Measurements from ENCODE around the gene FCHSD2.

Gene FCHSD2

DNA sequence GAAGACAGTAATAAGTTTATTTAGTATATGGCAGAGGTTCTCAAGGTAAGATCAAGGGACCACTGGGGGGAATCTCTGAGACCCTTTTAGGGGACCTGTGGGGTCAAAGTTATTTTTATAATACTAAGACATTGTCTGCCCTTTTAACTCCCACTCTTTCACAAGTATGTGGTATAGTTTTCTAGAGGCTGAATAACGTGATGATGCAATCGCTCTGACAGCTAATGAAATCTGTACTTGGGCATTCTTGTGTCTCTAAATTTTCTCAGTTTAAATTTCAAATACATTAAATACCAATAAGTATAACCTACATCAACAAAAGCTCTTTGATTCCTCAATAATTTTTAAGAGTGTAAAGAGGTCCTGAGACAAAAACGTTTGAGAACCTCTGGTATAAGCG lies 180.0 kb downstream of the FCHSD2 start:
- no peak for DNase-seq

GRCh38 chr11:72959998-72960731 lies 182.0 kb downstream of the FCHSD2 start:
- DNase-seq: no peak

GRCh38 chr11:72958791-72959190 lies 183.3 kb downstream of the FCHSD2 start:
- no peak for DNase-seq

DNA sequence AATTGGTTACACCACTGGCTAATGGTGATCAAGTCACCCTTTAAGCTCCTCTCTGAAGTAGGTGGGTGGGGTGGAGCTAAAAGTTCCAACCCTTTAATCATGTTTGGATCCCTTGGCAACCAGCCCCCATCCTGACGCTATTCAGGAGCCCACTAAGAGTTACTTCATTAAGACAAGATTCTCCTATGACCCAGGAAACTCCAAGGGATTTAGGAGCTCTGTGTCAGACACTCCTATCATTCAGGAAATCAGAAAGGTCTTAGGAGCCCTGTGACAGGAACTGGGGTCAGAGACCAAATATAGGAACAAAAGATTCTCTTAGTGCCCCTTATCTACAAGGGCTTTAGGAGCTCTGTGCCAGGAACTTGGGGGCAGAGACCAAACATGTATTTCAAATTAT lies 186.7 kb downstream of the FCHSD2 start:
- DNase-seq: no peak

DNA sequence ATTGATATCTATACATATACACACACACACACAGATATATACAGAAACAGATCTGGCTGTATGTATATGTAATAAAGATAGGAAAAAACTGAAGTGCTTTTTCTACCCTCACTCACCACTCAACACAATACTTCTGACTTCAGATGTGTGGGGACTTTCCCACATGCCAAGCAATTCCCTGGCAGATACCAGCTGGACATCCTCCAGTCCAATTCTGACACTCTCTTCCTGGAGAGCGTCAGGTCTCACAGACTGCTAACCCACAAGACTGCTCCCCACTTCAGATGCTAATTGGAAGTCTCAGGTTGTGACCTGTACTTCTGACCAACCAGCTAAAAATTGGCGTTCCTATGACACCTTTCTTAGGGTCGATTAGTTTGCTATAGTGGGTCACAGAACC lies 187.3 kb downstream of the FCHSD2 start:
- DNase-seq: no peak

DNA sequence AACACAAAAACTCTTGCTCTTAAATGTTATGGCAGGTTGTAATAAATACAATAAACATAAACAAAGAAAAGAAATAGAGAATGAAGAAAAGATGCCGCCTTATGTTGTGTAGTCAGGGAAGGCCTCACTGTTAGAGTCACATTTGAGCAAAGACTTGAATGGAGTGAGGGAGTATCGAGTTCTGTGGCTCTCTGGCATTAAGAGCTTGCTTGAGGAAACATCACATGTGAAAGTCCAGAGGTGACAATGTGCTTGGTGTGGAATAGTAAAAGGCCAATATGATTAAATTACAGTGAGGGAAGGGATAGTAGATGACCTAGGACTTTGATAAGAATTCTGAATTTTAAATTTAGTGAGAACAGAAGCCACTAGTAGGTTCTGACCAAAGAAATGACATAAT lies 188.5 kb downstream of the FCHSD2 start:
- DNase-seq: no peak

- no peak for DNase-seq
Measured at GRCh38 chr11:72951888-72952287, 190.2 kb downstream of the FCHSD2 start.

DNA sequence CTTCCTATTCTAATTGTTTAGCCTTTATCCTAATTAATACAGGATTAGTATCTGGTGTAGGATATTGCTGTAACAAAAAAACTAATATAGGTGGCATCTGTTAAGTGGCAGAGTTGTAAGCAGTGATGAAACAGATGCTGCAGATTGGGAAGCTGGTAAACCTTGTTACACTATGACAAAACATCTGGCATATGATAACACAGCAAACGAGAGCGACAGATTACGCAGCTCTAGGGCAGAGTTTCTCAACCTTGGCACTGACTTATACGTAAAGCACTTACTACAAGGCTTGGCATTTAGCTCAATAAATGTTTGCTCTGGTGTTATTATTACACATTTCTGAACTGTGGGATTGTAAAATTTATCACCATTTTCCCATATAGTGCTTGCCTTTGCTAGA lies 190.9 kb downstream of the FCHSD2 start:
- DNase-seq: no peak

DNA sequence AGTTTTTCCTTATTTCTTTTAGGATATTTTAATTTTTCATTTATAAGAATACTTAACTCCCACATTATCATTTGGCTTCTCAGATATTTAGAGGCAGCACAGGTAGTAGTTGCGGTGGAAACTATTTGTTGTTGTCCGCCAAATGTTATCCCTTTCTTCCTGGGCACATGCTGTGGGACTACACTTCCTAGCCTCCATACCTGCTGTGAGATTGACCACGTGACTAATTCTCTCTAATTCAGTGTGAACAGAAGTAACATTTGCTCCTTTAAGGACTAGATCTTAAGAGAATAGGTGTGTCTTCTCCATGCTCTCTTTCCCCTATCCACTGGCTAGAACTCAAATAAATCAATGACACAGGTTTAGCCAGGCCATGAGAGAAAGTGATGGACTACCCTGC lies 191.4 kb downstream of the FCHSD2 start:
- DNase-seq: no peak

DNA sequence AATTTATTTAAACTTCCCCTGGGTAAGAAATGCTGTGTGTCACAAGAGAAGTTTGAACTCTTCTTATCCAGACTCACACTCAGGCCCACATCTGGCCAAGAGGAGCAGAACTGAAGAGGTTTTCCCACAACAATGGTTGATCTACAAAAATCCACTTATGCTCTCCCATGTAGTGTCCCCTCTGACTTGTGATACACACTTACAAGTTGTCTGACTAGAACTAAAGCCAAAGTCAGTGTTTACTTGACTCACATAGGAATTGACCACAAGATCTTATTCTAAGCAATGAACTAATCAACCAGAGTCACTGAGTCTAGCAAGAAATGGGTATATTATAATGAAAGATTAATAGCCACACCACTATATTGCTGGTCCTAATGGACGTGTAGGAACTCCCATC lies 194.9 kb downstream of the FCHSD2 start:
- no peak for DNase-seq

DNA sequence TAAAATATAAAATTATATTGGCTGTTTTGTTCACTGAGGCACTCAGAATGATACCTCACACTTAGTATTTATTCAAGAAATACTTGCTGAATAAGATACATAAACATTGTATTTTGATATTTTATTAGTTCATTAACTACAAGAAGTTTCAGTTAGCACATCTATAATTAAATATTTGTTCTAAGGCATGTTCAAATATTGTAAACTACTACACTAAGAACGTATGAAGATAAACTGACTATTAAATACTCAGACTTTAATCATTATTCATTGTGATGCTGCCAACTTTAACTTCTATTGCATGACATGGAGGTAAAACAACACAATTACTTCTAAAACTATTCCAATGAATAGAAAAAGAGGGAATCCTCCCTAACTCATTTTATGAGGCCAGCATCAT lies 198.5 kb downstream of the FCHSD2 start:
- DNase-seq: no peak

- no peak for DNase-seq
Measured at GRCh38 chr11:72940417-72940816, 201.7 kb downstream of the FCHSD2 start.

DNA sequence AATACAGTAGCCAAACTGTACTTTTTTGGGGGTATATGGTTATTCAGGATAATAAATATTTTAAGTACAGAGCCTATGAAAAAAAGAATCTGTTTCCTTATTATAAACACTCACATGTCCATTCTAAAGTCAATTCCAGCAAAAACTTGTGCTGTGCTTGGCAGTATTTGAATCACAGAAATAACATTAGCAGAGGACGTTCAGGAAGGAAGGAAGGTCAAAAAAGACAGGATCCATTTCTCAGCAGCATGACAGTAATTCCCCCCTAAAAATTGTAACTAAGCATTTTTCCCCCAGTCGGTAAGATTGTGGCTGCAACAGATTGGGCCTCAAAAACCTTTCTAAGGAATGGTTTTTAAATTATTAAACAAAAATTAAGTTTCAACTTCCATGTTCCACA lies 203.1 kb downstream of the FCHSD2 start:
- no peak for DNase-seq

- DNase-seq: no peak
Measured at GRCh38 chr11:72937439-72937838, 204.7 kb downstream of the FCHSD2 start.

DNA sequence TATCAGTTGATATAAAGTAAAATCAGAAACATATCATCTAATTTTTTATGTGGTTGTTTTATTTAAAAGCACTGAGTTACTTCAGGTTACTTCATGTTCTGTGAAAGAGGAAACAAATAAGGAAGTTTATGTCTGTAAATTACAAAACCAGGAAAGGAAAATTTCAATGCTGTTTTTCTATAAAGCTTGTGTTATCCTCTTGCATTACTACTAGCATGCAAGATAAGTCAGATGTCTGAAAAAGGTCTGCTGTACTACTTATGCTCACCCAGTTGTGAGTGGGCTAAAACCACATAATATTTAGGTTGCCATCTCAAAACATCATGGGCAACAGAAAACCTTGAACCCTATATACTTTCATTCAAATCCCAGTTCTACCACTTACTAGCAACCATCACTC lies 206.4 kb downstream of the FCHSD2 start:
- no peak for DNase-seq

DNA sequence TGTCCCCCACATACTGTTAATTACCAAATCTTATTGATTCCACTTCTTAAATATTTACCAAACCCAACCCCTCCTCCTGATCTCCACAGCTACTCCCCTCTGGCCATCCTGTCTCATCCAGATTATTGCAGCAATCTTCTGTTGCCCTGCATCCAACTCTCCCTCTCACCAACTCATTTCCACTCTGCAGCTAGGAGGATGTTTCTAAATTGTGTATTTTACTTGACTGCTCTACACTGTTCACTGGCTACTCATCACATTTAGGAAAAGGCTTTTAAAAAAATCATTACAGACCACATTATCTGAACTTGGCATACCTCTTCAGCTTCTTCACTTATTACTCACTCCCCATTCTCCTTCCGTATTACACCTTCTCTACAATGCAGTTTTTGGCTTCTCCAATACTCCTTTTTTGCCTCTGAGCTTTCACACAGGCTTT lies 210.0 kb downstream of the FCHSD2 start:
- no peak for DNase-seq

DNA sequence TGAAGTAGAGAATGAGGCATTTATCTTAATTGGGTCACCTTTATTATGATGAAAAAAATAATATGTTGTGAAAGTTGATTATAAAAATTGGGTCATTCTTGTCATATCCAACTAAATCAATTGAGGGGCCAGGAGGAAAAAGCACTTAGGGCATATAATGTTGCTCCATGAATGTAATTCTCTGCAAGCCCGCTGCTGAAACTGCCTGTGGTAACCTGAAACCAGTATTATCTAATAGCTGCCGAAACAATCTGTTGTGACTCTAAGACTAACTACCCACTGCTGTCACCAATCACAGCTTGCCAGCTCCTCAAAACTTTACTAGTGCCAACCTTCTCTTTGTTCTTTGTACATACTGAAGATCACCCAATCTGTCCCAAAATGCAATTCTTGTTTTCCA lies 212.1 kb downstream of the FCHSD2 start:
- no peak for DNase-seq

DNA sequence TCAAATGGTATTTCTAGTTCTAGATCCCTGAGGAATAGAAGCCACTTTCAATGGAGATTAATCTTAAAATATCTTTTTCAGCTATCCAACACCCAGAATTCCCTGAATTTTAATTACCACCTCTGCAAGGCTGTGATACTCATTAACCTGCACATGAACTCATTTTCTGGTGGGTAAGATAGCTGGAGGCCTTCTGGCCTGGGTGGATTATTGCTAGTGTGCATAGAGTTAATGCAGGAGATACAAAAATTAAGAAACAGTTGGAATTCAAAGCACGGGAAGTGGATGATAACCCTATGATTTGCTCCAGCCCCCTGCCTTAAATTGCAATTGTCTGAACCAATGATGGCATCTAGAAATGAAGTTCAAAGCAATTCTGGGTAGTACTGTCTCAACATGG lies 212.9 kb downstream of the FCHSD2 start:
- no peak for DNase-seq

GRCh38 chr11:72927380-72927779 lies 214.7 kb downstream of the FCHSD2 start:
- DNase-seq: no peak

- DNase-seq: no peak
Measured at GRCh38 chr11:72926076-72926475, 216.0 kb downstream of the FCHSD2 start.

GRCh38 chr11:72925656-72926055 lies 216.5 kb downstream of the FCHSD2 start:
- no peak for DNase-seq

DNA sequence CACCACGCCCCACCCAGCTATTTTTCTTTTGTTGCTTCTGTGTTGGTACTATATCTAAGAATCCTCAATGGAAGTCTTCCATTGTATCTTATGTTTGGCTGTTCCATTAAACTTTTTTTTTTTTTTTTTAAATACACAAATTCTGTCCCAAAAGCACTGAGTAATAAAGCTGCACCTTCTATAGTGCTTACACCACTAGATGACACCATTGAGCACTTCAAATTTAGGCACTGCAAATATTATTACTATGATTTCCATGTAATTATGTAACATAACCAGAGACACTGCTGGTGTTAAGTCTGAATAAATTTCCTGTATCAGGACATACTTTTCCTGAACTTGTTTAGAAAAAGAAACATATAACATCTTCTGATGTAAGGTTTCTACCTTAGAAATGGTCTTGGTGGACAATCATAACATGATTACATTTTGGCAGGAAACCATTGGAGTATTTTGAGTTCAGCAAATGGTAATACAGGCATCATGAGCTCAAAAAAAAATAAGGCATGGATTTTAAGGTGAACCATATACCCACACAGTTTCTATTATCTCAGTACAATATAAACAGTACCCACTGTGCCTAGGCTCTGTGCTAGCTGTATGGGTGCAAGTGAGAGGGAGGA lies 217.4 kb downstream of the FCHSD2 start:
- peak in 1 of 2 experiments; percentile 4 for DNase-seq

GRCh38 chr11:72921028-72921716 lies 220.9 kb downstream of the FCHSD2 start:
- DNase-seq: no peak

GRCh38 chr11:72920001-72920400 lies 222.1 kb downstream of the FCHSD2 start:
- no peak for DNase-seq
